IPS-18c (cell line): ENCODE measurements around the gene PITPNC1.
"Not testable (repeated sequence)": the region's sequence is repeated elsewhere in the genome, so short reads cannot be mapped to it uniquely, and the experiment has no call there.

ENCODE experiments used
- H3K4me3 ChIP-seq: 2 replicates; pipeline ENCODE4 v1.7.0; 2013; ENCODE audit warnings: low read depth, mild to moderate bottlenecking, low read length, moderate library complexity; ENCODE audit not compliant: insufficient read depth
- H3K9me3 ChIP-seq: one replicate; pipeline ENCODE4 v1.6.1; 2013; ENCODE audit warnings: mild to moderate bottlenecking, low read length, moderate library complexity; ENCODE audit not compliant: control insufficient read depth, insufficient read depth

PITPNC1 gene

DNA sequence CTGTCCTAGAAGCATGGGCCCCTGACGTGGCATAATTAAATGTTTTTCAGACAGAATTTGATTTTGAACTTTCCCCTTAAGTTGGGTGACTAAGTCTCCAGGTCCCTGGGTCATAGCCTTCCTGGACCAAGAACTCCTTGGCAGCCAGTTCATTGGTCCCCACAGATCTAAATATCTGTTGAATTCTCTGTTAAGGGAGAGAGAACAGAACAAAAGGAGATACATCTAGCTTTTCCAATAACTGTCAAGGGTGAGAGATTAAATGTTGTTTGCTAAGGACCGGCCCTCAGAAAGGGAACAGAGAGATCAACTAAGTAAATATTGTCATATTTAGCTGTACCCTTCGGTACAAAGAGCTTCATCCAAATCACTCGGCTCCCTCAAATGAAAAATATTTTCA, 262.5 kb downstream of the PITPNC1 start:
- no peaks in the 10 kb centered on the region for H3K9me3 ChIP-seq
- no peak overlapping the region for H3K4me3 ChIP-seq

DNA sequence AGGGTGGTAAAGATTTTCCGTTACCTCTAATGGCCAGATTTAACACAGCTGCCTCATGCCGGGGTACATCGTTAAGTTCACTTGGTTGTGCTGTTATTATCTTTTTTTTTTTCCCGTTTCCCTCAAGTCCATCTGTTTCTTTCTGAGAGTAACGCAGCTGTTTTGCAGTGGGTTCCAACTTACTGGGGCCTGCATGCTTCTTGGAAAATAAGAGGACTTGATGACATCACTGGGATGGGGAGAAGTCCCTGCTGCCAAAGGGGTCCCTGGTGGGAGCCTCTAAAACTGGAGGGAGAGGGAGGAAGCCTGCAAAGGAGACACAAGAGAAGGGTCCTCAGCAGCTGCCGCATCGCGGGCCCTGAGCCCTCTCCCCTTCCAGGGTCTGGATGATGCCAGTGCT, 262.9 kb downstream of the PITPNC1 start:
- Histone ChIP-seq H3K4me3 (no peak overlapping the region), H3K9me3 (no peaks in the 10 kb centered on the region)

DNA sequence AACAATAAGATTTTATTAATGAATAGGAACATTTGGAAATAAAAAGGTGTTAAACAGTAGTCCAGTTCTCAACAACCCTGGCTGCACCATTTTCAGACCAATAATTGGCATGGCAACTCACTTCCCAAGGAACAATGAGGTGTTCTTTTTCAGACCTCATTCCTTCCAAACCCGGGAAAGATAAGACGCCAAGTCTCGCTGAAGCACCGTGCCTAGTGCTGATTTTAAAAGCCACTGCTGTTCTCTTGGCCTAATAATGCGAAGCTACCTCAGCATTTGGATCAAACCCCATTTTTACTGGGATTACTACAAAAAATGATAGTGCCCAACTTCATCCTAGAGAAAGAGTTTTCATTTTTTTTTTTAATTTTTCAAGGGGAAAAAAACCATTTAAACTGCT, 265.4 kb downstream of the PITPNC1 start:
- no peak overlapping the region for H3K4me3 ChIP-seq
- no peaks in the 10 kb centered on the region for H3K9me3 ChIP-seq

DNA sequence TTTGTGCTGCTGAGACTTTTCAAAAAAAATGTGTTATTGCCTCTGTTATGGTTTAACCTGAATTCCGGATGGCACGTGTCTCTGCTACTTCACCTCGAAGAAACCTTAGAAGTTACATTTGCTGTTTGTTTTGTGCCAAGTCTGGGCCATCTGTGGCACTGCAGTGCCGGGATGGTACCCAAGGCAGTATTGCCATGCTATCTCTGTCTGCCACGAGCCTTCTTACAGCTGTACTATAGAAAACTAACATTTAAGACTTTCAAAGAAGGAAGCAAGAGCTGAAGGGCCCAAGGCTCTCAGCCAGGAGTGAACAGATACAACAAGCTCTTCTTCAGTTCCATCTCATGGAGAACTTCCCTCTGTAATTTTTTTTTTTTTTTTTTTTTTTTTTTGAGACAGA, 267.0 kb downstream of the PITPNC1 start:
- Histone ChIP-seq H3K9me3 (no peaks in the 10 kb centered on the region), H3K4me3 (no peak overlapping the region)

DNA sequence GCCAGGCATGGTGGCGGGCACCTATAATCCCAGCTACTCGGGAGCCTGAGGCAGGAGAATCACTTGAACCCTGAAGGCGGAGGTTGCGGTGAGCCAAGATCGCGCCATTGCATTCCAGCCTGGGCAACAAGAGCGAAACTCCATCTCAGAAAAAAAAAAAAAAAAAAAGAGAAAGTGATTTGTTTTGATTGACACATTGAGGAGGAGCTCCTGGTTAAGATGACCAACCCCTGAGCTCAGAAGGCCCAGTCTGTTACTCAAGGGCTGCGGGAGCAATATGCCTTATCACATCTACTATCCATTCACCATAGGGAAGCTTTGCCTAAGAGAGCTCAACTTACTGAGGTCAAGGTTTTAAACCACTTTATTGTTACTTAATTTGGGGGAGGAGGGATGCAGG, 268.1 kb downstream of the PITPNC1 start:
- H3K4me3 ChIP-seq, H3K9me3 ChIP-seq: not testable (repeated sequence)

DNA sequence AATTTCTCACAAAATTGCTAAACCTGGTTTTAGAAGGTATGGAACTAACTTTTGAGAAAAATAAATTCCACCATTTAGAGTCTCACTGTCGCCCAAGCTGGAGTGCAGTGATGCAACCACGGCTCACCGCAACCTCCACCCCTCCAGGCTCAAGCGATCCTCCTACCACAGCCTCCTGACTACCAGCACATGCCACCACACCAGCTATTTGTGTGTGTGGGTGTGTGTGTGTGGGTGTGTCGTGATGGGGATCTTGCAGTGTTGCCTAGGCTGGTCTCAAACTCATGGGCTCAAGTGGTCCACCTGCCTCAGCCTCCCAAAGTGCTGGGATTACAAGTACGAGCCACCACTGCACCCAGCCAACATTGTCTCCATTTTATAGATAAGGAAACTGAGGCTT, 269.4 kb downstream of the PITPNC1 start:
- Histone ChIP-seq H3K9me3 (no peaks in the 10 kb centered on the region), H3K4me3 (no peak overlapping the region)

DNA sequence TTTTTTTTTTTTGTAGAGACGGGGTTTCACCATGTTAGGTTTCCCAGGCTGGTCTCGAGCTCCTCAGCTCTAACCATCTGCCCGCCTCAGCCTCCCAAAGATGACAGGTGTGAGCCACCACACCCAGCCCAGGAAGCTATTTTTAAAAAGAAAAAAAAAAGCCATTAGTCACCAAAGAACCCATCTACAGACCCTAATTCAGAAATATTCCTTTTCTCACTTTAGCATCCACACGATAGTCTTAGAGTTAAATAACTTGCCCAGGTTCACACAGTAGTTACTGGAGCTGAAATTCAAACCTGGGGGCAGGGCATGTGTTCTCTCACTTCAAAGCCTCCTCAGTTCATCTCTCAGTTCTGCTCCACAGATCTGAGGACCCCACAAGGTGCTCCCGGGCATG, 270.4 kb downstream of the PITPNC1 start:
- no peak overlapping the region for H3K4me3 ChIP-seq
- no peaks in the 10 kb centered on the region for H3K9me3 ChIP-seq

DNA sequence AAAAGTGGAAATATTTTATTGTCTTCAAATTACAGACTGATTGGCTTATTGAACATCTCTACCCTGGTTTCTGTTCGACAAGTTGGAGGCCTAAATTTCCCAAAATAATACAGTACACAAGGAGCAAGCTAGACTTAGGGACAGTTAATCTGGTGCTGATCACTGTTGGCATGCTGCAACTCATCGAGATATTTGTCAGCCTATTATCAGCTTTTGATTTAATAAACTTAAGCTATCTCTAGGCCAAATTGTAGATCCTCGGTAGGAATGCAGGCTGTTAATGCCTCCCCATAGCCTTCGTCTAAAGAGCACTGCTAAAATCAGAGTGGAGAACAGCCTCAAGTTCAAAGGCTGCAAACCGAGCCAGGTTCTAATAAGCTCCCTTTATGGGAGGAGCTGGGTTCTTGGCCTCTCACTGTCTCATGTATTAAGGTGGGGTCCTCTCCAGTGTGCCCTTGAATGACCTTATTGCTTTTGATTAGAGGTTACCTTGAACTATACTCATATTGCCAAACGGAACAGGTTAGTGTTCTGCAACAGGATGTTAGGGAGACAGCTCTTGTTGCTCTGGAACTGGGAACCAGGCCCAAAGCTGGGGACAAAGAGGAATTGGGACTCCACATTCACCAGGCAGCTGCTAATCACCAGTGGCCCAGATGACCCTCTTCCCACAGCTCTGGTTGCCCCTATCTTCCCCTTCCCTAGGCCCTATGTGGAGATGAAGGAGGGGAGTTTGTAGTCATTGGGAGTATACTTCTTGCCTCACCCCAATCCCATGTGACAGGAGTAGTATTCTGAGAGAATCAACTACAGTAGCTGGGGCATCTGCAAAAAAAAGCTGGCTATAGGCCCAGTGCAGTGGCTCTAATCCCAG, 271.2 kb downstream of the PITPNC1 start:
- H3K9me3 ChIP-seq: no peaks in the 10 kb centered on the region
- no peak overlapping the region for H3K4me3 ChIP-seq

DNA sequence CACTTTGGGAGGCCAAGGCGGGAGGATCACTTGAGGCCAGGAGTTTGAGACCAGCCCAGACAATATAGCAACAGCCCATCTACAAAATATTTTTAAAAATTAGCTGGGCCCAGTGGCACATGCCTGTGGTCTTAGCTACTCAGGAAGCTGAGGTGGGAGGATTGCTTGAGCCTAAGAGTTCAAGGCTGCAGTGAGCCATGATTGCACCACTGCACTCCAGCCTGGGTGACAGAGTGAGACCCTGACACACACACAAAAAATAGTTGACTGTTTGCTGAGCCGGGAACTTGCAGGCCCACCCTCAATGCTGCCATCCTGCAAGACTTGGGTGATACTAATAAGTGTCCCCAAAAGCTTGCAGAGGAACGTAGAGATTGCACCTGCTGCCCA, 271.8 kb downstream of the PITPNC1 start:
- H3K9me3 ChIP-seq, H3K4me3 ChIP-seq: not testable (repeated sequence)

DNA sequence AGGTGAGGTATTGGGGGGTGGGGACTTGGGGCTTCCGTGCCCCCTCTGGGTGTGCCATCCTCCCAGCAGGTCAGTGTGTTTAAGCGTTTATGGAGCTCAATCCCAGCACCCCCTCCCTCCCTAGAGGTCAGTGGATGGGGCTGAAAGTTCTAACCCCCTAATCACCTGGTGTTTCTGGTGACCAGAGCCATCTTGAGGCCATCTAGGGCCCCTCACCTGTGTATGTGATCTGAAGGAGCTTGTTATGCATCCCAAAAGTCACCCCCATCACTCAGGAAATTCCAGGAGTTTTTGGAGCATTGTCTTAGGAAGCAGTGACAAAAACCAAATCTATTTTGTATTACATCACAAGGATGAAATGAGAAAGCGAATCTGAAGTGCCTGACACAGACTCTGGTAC, 272.8 kb downstream of the PITPNC1 start:
- Histone ChIP-seq H3K9me3 (no peaks in the 10 kb centered on the region), H3K4me3 (no peak overlapping the region)

DNA sequence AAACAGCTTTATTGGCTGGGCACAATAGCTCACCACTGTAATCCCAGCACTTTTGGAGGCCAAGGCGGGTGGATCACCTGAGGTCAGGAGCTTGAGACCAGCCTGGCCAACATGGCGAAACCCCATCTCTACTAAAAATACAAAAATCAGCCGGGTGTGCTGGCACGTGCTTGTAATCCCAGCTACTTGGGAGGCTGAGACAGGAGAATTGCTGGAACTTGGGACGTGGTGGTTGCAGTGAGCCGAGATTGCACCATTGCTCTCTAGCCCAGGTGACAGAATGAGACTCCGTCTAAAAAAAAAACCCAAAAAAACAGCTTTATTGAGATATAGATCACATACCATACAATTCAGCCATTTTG, 274.1 kb downstream of the PITPNC1 start:
- not testable (repeated sequence) for H3K4me3 ChIP-seq

DNA sequence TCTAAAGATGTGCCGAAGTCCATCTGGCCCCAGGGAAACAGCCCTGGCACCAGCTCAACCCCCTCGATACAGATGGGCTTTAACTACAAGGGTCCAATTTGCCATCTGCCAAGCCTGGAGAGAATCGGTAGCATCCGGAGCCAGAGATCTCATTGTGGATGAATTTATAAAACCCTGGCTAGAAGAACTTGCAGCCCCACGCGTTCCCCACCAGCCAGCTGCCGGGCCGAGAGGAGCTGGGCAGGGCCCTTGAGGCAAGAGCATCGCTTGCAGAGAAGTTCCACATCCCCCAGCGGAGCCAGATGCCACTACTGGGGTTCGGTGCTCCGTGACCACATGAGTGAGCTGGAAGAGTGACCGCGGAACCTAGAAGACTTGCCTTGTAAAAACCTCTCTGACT, 275.4 kb downstream of the PITPNC1 start:
- Histone ChIP-seq H3K9me3 (no peaks in the 10 kb centered on the region), H3K4me3 (no peak overlapping the region)

More for the DNA sequence above, 274.1 kb downstream of the PITPNC1 start:
- H3K9me3 ChIP-seq: not testable (repeated sequence)

DNA sequence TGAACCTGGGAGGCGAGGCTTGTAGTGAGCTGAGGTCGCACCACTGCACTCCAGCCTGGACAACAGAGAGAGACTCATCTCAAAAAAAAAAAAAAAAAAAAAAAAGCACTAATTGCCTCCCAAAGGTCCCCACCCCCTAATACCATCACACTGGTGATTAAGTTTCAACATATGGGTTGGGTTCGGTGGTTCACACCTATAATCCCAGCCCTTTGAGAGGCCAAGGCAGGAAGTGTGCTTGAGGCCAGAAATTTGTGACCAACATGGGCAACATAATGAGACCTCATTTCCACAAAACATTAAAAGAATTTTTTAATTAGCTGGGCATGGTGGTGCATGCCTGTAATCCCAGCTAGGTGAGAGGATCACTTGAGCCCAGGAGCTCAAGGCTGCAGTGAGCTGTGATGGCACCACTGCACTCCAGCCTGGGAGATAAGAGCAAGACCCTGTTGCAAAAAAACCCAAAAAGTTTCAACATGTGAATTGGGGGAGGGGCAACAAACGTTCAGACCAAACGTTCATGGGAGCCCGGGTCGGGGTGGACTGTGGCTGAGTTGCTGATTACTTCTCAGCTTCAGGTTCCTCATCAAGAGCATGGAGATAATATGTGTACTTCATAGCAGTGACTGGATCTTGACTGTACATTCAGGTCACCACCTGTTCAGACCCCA, 278.5 kb downstream of the PITPNC1 start:
- no peak overlapping the region for H3K4me3 ChIP-seq
- peaks cover 2% of the 10 kb centered on the region for H3K9me3 ChIP-seq

DNA sequence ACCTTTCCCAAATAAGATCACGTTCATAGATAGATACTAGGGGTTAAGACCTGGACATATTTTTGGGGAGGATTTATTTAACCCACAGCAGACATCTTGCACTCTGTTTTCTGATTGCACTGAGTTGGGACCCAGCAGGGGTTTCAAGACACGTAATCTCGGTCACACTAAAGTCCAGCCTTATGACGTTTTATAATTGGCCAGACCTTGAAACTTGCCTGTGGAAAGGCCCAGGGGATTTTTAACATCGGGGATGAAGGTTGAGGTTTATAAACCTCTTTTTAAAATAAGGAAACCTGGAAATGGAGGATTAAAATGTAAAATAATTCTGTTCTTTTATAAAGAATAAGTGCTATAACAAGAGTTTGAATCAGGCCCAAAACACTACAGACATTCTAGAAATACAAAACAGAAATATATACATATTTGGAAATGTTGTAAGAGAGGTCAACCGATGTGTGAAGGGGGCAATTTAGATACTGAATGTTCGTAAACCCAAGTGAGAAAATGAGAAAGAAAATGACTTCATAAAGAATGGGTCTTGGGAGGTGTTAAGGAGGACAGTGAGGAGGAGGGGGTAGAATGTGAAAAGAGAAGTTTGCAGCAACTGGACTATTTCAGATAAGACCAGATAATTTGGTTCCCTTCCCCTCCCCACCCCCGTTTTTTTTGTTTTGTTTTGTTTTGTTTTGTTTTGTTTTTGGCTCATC, 279.6 kb downstream of the PITPNC1 start:
- Histone ChIP-seq H3K9me3 (peaks cover 2% of the 10 kb centered on the region), H3K4me3 (no peak overlapping the region)

DNA sequence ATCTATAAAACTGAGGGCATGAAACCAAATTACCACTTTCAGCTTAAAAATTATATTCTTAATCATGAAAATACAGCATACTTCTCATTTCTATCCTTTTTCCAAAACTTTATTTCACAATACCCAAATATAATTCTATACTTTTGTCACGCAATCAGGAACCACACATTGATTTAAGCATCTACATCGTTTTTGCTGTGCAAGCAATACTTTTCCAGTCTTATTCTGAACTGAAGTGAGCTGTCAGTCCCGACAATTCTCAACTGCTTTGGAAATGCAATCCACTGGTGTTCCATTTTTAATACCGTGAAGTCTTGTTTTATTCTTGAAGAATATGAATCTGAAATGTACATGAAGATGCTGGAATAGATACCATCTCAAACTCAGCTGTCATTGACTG, 280.5 kb downstream of the PITPNC1 start:
- H3K9me3 ChIP-seq: peaks cover 2% of the 10 kb centered on the region
- H3K4me3 ChIP-seq: no peak overlapping the region

DNA sequence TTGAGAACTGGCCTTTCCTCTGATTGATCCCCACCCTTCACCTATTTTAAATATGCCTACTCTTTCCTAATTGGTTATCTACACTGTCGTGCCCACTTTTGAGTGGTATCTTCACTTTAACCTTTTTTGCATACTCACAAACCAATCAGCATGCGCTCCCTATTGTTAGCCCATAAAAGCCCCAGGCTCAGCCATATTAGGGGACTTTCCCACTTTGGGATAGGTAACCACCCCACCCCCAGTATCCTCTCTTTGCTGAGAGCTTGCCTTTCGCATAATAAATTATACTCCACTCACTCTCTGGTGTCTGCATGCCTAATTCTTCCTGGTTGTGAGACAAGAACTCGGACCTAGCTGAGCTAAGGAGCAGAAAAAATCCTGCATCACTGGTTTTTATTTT, 281.2 kb downstream of the PITPNC1 start:
- peaks cover 2% of the 10 kb centered on the region for H3K9me3 ChIP-seq
- H3K4me3 ChIP-seq: no peak overlapping the region

DNA sequence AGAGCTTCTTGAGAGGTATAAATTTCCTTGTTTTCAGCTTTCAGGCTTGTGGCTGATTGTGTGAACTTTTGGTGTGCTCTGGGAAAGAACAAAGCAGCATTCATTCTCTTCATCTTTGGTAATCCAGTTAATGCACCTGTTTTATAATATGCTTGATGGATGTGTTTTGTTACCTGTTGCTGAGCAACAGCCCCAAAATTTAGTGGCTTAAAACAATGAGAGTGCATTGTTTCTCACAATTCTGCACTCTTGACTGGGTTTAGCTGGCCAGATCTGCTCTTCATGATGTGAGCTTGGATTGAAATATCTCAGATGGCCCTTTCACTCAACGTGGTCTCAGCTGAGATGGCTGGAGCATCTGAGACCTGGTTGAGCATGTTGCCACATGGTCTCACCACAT, 281.9 kb downstream of the PITPNC1 start:
- peaks cover 2% of the 10 kb centered on the region for H3K9me3 ChIP-seq

DNA sequence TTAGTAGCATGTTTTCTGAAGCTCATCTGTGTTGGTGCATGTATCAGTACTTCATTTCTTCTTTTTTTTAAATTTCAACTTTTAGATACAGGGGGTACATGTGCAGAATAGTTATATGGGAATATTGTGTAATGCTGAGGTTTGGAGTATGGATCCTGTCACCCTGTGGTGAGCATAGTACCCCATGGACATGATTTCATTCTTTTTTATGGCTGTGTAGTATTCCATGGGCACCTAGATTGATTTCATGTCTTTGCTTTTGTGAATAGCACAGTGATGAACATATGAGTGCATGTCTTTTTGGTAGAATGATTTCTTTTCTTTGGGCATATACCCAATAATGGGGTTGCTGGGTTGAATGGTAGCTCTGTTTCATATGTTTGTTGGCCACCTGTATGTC, 285.6 kb downstream of the PITPNC1 start:
- H3K9me3 ChIP-seq: peaks cover under 1% of the 10 kb centered on the region
- no peak overlapping the region for H3K4me3 ChIP-seq

More for the DNA sequence above, 281.9 kb downstream of the PITPNC1 start:
- H3K4me3 ChIP-seq: no peak overlapping the region
